Uterus (tissue), 4 donors: Measurements from ENCODE around the gene SYMPK. TPM values are rescaled to one million over a fixed set of nuclear protein-coding genes. Genes with fewer than 3 reads are reported as not detected.

ENCODE experiments used
- DNase-seq, 2 donors: peaks; one replicate each; pipeline ENCODE4 v3.0.0-alpha.2; 2019 to 2020
- H3K27ac ChIP-seq, 2 donors: fragments of 200-600 bp; sonication (generic); 1 replicate in 1 of 2; 2 replicates in 1 of 2; pipeline ENCODE4 v1.5.1; 2016 to 2018
- H3K27me3 ChIP-seq, 2 donors: fragments of 200-600 bp; sonication (generic); one replicate each; pipeline ENCODE4 v1.5.1; 2018 to 2019; ENCODE audit warnings: control low read depth in 1 of 2
- H3K36me3 ChIP-seq, 2 donors: fragments of 200-600 bp; sonication (generic); one replicate each; pipeline ENCODE4 v1.5.1; 2019; ENCODE audit warnings: control low read depth in 1 of 2
- H3K4me1 ChIP-seq, 2 donors: fragments of 200-600 bp; sonication (generic); one replicate each; pipeline ENCODE4 v1.5.1; 2018 to 2019; ENCODE audit warnings: control low read depth in 1 of 2
- H3K4me3 ChIP-seq, 2 donors: fragments of 200-600 bp; sonication (generic); 1 replicate in 1 of 2; 2 replicates in 1 of 2; pipeline ENCODE4 v1.5.1; 2018 to 2019; ENCODE audit warnings: mild to moderate bottlenecking in 1 of 2
- H3K9me3 ChIP-seq, 2 donors: fragments of 200-600 bp; sonication (generic); one replicate each; pipeline ENCODE4 v1.5.1; 2019; ENCODE audit warnings: control low read depth in 1 of 2
- POLR2A ChIP-seq, 2 donors: fragments of 450-650 bp; IDR thresholded peaks; one replicate each; pipeline ENCODE4 v1.6.1; 2016; ENCODE audit warnings: antibody characterized with exemption in 2 of 2, mild to moderate bottlenecking in 1 of 2, moderate library complexity in 1 of 2
- intact Hi-C: fragments of 100-400 bp; cut with DNase I; formaldehyde crosslinking; loops from one replicate; pipeline ENCODE4 v1.15.1; 2023; ENCODE audit warnings: low total_unique reads
- total RNA-seq, 4 donors: library from RNA; depleted of rRNA in 3 of 4; stranded (reverse); fragments of >200 nt in 3 of 4; gene quantifications; one replicate each; pipeline versions ENCODE4 v1.1.0 to v1.2.4, GENCODE V29; 2014 to 2023
- TF ChIP-seq, protein P1 (sequence below), 4 experiments: fragments of 200-600 bp in 2 of 4; fragments of 450-650 bp in 2 of 4; sonication (generic) in 2 of 4; IDR thresholded peaks; one replicate each; pipeline ENCODE4 v1.5.1; 2016 to 2019; ENCODE audit warnings: antibody characterized with exemption in 4 of 4, mild to moderate bottlenecking in 2 of 4, moderate library complexity in 1 of 4
- donor health status: DM: yes; HTN: yes; CAD: no.

Gene SYMPK
- total RNA-seq, 4 donors from 2014 or later, result 32.0 to 72.6 (median 46.4) TPM

DNA sequence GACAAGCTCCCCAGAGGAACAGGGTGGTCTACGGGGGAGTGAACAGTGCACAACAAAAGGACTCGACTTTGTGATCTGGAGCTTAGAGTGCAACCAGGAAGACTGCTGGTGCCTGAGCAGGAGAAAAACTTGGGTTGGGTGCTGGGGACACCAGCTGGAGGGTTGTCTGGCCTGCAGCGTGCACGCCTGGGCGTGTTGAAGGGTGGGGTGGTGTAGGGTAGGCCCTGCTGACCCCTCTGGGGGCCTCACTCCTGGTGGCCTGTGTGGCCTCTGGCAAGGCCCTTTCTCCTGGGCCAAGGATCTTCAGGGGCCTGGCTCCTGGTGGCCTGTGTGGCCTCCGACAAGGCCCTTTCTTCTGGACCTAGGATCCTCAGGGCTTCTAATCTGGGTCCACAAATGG lies 43.2 kb downstream of the SYMPK start:
- H3K4me3 ChIP-seq, result no peak overlapping the region
- no peaks in the 10 kb centered on the region for H3K36me3 ChIP-seq
- H3K27me3 ChIP-seq, result no peaks in the 10 kb centered on the region
- intact Hi-C loops, result no loop called here
- no peaks in the 10 kb centered on the region for H3K9me3 ChIP-seq
- DNase-seq, result no peak
- TF ChIP-seq, protein P1, sequence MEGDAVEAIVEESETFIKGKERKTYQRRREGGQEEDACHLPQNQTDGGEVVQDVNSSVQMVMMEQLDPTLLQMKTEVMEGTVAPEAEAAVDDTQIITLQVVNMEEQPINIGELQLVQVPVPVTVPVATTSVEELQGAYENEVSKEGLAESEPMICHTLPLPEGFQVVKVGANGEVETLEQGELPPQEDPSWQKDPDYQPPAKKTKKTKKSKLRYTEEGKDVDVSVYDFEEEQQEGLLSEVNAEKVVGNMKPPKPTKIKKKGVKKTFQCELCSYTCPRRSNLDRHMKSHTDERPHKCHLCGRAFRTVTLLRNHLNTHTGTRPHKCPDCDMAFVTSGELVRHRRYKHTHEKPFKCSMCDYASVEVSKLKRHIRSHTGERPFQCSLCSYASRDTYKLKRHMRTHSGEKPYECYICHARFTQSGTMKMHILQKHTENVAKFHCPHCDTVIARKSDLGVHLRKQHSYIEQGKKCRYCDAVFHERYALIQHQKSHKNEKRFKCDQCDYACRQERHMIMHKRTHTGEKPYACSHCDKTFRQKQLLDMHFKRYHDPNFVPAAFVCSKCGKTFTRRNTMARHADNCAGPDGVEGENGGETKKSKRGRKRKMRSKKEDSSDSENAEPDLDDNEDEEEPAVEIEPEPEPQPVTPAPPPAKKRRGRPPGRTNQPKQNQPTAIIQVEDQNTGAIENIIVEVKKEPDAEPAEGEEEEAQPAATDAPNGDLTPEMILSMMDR (IDR thresholded peaks at IDR 0.05), result no peak
- TF ChIP-seq POLR2A (IDR thresholded peaks at IDR 0.05), result no peak
- H3K4me1 ChIP-seq, result no peaks in the 10 kb centered on the region
- no peak overlapping the region for H3K27ac ChIP-seq

DNA sequence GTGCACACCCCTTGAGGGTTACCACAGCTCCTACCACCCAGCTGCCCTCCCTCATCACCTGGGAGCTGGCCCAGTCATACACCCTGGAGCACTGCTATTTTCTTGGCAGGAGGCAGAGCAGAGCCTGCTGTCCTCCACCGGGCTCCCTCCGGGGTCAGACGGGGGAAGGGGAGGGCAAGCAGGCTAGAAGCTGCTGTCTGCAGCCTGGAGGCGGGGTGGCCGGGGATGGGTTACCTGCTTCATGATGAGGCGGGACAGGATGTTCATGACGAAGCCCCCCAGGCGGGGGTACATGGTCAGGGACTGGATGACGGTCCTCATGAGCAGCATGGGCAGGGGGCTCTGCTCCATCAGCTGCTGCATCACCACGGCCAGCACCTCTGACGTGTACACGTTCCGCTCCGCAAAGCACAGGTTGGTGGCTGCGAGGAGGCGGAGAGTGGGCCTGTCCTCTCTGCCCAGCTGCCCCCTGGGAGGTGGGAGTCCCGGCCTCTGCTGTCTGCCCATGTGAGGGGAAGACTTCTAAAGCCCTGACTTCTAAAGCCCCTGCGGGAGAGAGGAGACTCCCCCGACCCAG lies 45.1 kb downstream of the SYMPK start:
- TF ChIP-seq, protein P1 (IDR thresholded peaks at IDR 0.05), result no peak
- no peak for TF ChIP-seq POLR2A (IDR thresholded peaks at IDR 0.05)
- DNase-seq, result no peak
- intact Hi-C loops, result no loop called here

DNA sequence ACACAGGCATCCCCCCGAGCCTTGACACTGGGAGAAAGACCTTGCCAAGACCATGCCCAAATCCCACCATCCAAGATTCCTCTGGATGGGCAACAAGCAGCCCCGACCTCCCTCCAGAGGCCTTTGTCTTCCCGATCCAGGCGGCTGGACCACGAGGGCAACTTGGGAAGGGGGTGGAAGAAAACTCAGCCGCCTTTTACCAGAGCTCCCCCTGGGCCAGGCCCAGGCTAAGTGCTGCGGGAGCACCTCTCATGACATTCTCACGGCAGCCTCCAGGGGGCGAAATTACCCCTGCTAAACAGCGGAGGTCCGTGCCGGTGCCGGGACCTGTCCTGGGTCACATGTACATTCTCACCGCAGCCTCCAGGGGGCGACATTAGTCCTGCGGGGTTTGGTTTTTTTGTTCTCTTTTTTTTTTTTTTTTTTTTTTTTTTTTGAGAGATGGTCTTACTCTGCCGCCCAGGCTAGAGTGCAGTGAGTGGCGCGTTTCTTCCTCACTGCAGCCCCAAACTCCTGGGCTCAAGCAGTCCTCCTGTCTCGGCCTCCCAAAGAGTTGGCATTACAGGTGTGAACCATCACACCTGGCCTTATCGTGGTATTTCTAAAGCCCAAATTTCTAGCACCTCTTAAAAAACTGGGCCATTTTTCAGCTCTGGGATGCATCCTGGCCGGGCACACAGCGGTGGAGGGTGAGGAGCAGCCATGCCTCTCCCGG lies 45.8 kb downstream of the SYMPK start:
- DNase-seq, result peak; percentile 92 to 93
- TF ChIP-seq, protein P1 (IDR thresholded peaks at IDR 0.05), result peak; percentile 94 to 97 (median 95)
- no peak for TF ChIP-seq POLR2A (IDR thresholded peaks at IDR 0.05)
- Histone ChIP-seq H3K36me3 (no peaks in the 10 kb centered on the region), H3K9me3 (no peaks in the 10 kb centered on the region), H3K27me3 (no peaks in the 10 kb centered on the region), H3K4me3 (no peak overlapping the region), H3K27ac (peak overlapping the region in 1 of 2 donors; percentile 39), H3K4me1 (no peaks in the 10 kb centered on the region)
- intact Hi-C loops, result no loop called here

More for the DNA sequence above, 45.1 kb downstream of the SYMPK start:
- Histone ChIP-seq H3K27me3 (no peaks in the 10 kb centered on the region), H3K4me3 (no peak overlapping the region), H3K4me1 (no peaks in the 10 kb centered on the region), H3K27ac (no peak overlapping the region), H3K36me3 (no peaks in the 10 kb centered on the region), H3K9me3 (no peaks in the 10 kb centered on the region)

DNA sequence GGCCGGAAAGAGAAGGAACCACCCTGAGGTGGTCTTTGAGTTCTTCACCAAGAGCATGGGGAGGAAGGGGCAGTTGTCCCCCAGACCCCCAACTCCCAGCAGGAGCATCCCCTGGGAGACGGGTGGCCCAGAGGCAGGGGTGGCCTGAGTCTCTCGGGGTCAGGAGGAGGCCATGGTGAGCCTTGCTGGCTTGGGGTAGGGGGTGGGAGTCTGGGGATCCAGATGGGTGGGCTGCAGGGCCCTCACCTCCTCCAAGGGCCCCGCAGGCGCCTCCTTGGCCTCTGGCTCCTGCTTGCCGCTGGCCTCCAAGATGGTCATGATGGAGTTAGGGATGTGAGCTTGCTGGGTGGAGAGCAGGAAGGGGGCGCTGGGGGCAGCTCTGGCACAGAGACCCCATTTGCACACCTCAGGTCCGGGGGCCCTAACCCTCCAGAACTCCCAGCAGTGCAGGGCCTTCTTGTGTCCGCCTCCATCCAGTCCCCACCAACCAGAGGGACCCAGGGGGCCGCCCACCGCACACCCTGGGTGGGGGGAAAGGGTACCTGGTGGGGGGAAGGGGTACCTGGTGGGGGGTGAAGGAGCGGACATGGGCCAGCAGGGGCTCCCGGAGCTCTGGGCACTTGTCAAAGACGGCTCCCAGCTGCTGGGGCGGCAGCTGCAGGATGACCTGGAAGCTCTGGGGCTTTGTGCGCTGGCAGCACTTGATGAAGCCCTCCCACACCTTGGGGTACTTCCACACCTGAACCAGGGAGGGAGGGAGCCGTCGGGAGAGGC lies 46.5 kb downstream of the SYMPK start:
- no peaks in the 10 kb centered on the region for H3K4me1 ChIP-seq
- TF ChIP-seq, protein P1 (IDR thresholded peaks at IDR 0.05), result no peak
- no peak for TF ChIP-seq POLR2A (IDR thresholded peaks at IDR 0.05)
- H3K4me3 ChIP-seq, result no peak overlapping the region
- no peaks in the 10 kb centered on the region for H3K9me3 ChIP-seq
- H3K27me3 ChIP-seq, result no peaks in the 10 kb centered on the region
- peak overlapping the region; percentile 13 to 59 for H3K27ac ChIP-seq
- DNase-seq, result no peak
- H3K36me3 ChIP-seq, result no peaks in the 10 kb centered on the region
- intact Hi-C loops, result no loop called here
